GM06990 (cell line): ENCODE data around the gene RPS29.

Experiments
- DNase-seq: peaks from one replicate; pipeline ENCODE4 v3.0.0-alpha.2; 2011; ENCODE audit not compliant: insufficient read length; ENCODE audit errors: extremely low read depth
- H3K27me3 ChIP-seq: replicated peaks from 2 replicates; pipeline ENCODE4 v1.6.0; 2011; ENCODE audit warnings: low read length; ENCODE audit not compliant: control insufficient read depth, insufficient read depth
- H3K36me3 ChIP-seq: 2 replicates; pipeline ENCODE4 v1.5.1; 2011; ENCODE audit warnings: low read length; ENCODE audit not compliant: control insufficient read depth, insufficient read depth
- H3K4me3 ChIP-seq: replicated peaks from 2 replicates; pipeline ENCODE4 v1.5.1; 2011; ENCODE audit warnings: low read depth, mild to moderate bottlenecking, control low read depth, low read length
- TF ChIP-seq, protein P1 (sequence below): IDR thresholded peaks from 2 replicates; pipeline ENCODE4 v1.5.1; 2011; ENCODE audit warnings: low read length, control low read depth, mild to moderate bottlenecking, inconsistent platforms; ENCODE audit not compliant: insufficient read depth, poor library complexity, severe bottlenecking

The RPS29 gene

DNA sequence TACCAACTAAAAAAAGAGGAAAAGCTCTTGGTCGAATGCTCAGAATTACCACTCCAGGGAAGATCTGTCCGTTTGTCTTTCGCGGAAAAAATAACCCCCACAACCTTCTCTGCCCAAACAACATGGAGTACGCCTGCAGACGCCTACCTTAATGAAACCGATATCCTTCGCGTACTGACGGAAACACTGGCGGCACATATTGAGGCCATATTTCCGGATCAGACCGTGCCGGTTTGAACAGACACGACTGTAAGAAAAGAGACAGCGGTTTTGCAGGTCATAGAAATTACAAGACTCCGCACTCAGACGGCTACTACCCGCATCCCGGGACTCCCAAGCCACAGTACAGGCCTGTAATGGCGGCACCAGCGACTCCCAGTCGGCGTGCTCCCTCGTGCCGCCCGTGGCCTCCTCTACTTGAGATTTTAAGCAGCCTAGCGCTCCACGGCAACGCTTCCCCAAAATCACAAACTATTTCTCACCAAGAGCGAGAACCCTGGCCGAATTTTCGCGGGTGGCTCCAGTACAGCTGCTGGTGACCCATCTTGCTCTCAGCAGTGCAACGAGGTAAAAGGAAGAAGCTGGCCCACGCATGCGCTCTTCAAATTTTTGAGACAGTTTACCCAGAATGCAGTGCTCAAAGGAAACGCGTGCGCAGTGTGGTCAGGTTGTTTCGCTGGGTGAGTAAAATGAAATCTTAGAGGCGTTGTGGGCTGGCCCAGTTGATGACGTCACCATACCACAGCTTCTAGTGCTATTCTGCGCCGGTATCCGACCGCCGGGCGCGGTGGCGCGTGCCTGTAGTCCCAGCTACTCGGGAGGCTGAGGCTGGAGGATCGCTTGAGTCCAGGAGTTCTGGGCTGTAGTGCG, at the start of gene RPS29:
Gene RPS29, minus strand, starts transcription at position 578 of the 870 bp plus-strand sequence. Its CDS starts 34 bp downstream, at position 544.
- Histone ChIP-seq H3K27me3 (no peaks in the 10 kb centered on the region), H3K4me3 (peak within 1 kb of the TSS; percentile 98), H3K36me3 (peaks cover 9% of the 10 kb centered on the region)
- TF ChIP-seq, protein P1, sequence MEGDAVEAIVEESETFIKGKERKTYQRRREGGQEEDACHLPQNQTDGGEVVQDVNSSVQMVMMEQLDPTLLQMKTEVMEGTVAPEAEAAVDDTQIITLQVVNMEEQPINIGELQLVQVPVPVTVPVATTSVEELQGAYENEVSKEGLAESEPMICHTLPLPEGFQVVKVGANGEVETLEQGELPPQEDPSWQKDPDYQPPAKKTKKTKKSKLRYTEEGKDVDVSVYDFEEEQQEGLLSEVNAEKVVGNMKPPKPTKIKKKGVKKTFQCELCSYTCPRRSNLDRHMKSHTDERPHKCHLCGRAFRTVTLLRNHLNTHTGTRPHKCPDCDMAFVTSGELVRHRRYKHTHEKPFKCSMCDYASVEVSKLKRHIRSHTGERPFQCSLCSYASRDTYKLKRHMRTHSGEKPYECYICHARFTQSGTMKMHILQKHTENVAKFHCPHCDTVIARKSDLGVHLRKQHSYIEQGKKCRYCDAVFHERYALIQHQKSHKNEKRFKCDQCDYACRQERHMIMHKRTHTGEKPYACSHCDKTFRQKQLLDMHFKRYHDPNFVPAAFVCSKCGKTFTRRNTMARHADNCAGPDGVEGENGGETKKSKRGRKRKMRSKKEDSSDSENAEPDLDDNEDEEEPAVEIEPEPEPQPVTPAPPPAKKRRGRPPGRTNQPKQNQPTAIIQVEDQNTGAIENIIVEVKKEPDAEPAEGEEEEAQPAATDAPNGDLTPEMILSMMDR = no peak
- peak; percentile 98 for DNase-seq

GRCh38 chr14:49634547-49635334, 48.6 kb upstream of the RPS29 start, which contains the start of gene DNAAF2:
Gene DNAAF2 (minus strand): TSS chr14:49635244. CDS start chr14:49635149, 95 bp downstream.
- DNase-seq = no peak
- TF ChIP-seq, protein P1 = no peak
- Histone ChIP-seq H3K27me3 (no peaks in the 10 kb centered on the region), H3K36me3 (peaks cover 3% of the 10 kb centered on the region), H3K4me3 (peak within 1 kb of the TSS; percentile 94)

- DNase-seq = peak; percentile 96
- Histone ChIP-seq H3K36me3 (peaks cover 3% of the 10 kb centered on the region), H3K4me3 (peak overlapping the region; percentile 94), H3K27me3 (no peaks in the 10 kb centered on the region)
- TF ChIP-seq, protein P1 = peak; percentile 87
Observed at GRCh38 chr14:49633640-49634546, 47.7 kb upstream of the RPS29 start.

DNA sequence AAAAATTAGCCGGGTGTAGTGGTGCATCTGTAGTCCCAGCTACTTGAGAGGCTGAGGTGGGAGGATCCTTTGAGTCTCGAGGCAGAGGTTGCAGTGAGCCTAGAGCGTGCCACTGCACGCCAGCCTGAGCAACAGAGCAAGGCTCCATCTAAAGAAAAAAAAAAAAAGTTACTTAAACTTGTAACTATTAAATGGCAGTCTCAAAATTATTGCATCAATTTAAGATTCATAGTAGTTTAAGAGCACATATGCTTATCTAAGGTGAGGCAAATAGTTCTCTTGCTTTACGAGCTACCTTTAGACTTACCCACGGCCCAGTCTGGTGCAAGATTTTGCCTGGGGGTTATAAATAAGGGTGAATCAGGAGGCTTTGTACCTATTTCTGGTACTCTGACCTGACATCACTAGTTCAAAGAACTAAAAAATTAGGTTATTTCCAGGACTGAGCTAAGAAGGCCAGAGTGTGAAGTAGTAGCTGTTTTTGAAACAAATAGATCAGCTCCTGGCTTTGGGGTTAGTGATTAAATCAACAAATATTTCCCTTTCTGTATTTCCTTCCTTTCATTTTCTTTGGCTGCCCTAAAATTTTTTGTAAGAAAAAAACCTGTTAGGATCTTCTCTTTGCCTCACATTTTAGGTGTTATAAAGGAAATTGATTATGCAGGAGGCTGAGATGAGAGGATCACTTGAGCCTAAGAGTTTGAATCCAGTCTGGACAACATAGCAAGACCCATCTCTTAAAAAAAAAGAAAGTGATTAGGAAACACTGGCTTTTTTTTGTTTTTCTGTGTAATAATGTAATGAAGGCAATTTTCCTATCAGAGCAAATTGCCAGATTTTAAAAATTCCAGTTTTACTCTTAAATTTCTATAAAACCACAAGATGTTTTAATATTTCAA, 38.0 kb upstream of the RPS29 start:
- peak overlapping the region; percentile 95 for H3K4me3 ChIP-seq
- TF ChIP-seq, protein P1 = no peak
- peak; percentile 51 for DNase-seq
- H3K36me3 ChIP-seq = no peaks in the 10 kb centered on the region
- H3K27me3 ChIP-seq = no peaks in the 10 kb centered on the region
